Fibroblast of peridontal ligament (primary cell): ENCODE data around the gene FBXO17.
"Not testable (repeated sequence)": the region's sequence is repeated elsewhere in the genome, so short reads cannot be mapped to it uniquely, and the experiment has no call there.

Experiments
- DNase-seq: peaks from one replicate; pipeline ENCODE4 v3.0.0-alpha.2; 2010; ENCODE audit errors: extremely low read depth

The FBXO17 gene

DNA sequence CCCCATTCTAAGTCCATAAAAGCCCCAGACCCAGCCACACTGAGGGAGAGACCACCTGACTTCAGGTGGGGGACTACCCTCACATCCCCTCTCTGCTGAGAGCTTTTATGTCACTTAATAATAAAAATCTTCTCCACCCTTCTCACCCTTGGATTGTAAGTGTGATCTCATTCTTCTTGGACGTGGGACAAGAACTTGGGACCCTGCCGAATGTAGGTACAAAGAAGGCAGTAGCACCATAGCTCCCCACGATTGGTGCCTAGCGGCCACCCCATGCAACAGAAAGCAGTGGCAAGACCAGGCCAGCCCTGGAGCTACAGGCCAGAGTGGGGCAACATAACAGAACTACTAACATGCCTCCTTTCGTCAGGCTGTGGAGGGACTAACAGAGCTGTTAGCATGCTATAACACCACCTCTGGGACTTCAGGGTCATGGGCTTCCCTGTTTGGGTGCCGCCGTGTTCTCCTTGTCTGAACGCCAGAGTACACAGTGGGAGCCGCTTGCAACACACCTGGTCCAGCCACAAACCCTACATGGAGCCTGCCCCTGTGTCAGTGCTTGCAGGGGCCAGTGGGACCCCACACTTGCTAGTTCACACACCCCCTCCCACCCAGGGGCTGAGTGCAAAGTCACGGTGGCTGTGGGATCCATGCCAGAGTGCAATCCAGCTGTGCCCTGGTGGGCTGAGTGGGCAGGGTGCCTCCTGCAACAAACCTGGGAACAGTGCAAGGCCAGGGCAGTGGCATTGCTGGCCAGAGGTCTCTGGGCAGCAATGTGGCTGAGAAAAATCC, 5.2 kb upstream of the FBXO17 start:
- no peak for DNase-seq

DNA sequence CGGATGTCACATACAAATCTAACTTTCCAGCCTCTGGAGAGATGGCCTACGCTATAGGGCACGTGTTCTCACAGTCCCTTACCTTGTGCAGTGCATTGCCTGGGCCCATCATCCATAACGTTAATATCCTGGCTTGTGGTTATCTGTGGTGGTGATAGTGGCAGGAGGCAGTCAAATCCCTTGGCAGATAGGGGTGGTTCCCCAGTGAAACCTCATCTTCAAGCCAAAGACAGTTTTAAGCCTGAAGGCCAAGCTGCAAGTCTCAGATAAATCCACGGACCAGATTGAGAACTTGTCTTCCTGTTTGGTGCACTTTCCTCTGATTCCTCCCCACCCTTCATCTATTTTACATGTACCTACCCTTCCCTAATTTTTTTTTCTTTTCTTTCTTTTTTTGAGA, 4.3 kb upstream of the FBXO17 start:
- DNase-seq = no peak

DNA sequence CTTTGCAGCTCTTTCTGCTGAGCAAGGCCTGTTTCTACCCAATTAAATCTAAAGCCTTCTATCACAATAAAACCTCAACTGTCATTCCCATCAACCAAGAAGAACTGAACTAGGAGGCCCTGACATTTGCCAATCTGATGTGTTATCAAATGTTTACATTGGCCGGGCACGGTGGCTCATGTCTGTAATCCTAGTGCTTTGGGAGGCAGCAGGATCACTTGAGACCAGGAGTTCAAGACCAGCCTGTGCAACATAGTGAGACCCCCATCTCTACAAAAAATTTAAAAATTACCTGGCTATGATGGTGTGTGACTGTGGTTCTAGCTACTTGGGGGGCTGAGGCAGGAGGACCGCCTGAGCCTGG, 2.8 kb upstream of the FBXO17 start:
- no peak for DNase-seq

DNA sequence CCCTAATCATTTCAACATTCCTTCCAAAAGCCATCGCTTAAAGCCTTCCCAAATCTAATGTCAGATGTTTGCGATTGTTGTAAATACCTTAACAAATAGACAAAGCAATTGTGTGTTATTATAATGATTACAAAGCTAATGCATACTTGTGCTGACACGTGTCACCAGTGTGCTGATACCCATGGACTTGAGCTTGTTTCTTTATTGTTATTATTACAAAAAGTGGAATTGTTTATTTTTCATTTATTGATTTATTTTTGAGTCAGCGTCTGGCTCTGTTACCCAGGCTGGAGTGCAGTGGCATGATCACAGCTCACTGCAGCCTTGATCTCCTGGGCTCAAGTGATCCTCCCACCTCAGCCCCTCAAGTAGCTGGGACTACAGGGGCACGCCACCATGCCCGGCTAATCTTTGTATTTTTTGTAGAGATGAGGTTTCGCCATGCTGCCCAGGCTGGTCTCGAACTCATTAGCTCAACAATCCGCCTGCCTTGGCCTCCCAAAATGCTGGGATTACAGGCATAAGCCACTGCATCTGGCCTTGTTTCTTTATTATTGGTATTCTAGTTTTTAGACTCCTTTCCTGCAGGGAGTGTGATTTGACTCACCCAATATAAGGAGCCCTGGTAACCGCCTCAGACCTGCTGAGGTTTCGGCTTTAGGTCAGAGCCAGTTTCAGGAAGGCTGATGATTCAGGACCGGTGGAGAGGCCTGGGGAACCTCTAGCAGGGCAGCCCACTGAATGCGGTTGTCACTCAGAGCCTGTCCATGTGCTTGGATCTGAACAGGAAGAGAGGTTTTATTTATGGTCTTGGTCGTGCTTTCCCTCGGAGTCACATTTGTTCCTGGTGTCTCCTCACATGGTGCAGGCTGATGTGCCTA, 2.1 kb upstream of the FBXO17 start:
- DNase-seq = no peak

DNA sequence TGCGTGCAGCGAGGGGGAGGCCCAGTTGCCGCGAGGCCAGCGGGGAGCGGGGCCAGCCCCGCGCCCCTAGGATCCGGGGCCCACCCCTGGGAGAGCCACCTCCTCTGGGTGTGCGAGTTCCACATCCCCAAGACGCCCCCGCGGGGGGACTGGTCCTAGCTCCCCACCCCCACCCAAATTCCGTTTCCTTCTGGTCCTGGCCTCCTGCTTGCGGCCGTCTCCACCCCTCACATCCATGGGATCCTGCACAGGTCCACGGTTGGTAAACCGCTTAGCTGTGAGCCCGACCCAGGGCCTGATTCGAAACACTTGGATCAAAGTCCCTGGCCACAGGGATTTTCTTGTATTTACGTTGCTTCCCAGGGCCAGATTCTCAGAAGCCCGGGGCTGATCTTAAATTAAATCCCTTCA, 324 bp upstream of the FBXO17 start:
- peak; percentile 50 for DNase-seq

DNA sequence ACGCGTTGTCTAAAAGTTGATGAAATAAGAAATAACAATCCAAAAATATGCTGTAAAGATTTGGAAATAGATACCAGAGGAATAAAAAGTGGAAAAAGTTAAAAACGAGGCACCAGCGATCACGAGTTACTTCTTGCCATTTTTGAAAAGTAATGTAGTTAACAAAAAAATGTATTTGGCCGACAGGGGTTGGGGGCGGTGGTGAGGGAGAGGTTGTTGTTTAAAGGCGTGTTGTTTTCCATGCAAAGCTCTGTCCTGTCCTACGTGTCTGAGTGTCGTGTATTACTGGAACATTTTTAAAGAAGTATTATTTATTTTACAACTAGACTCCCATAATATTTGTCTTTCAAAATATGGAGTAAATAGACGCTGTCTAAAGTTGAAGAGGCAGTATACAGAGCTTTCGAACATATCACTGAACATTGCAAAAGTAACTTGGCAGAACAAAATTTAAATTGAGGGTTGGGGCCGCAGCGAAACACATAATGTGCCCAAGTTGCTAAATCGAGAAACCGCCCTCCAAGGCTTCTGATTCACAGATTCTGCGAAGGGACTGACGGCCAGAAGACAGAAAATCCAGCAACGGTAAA, 823 bp downstream of the FBXO17 start:
- no peak for DNase-seq

DNA sequence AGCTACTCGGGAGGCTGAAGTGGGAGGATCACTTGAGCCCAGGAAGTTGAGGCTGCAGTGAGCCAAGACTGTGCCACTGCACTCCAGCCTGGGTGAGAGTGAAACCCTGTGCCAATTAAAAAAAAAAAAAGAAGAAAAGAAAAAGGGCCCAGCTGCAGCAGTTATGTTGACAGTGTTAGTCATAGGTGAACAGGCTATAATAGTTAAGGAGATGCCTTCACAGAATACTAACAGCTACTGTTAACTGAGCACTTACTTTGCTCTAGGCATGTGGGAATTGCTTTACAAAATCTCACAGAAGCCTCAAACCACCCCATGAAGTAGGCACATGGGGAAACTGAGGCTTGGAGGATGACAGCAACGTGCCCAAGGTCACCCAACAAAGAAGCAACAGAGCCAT, 3.9 kb downstream of the FBXO17 start:
- no peak for DNase-seq

DNA sequence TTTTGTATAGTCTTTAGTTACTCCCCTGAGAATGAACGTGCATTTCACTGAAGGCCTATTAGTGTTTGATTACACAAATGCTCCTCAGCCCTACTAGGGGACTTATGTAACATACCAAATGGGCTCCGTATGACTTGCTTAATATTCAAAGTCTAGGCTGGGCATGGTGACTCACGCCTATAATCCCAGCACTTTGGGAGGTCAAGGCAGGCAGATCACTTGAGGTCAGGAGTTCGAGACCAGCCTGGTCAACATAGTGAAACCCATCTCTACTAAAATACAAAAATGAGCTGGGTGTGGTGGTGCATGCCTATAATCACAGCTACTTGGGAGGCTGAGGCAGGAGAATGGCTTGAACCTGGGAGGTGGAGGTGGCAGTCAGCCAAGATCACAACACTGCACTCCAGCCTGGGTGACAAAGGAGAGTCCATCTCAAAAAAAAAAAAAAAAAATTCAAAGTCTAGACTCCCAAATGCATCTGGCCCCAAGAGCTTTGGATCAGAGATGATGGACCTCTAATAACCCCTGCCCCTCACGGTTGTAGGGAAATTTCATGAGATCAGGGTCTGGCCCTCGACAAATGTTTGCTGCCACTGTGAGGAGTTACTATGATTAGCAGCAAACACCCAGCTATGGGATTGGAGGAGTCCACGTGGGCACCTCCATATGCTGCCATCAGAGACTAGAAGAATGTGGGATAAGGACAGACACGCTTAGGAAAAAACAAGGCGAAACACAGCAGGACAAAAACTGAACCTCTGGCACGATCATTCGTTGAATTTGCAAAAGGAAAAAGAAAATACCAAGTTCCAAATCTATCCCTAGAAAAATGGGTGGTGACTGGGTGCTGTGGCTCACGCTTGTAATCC, 4.6 kb downstream of the FBXO17 start:
- DNase-seq = peak; percentile 37

DNA sequence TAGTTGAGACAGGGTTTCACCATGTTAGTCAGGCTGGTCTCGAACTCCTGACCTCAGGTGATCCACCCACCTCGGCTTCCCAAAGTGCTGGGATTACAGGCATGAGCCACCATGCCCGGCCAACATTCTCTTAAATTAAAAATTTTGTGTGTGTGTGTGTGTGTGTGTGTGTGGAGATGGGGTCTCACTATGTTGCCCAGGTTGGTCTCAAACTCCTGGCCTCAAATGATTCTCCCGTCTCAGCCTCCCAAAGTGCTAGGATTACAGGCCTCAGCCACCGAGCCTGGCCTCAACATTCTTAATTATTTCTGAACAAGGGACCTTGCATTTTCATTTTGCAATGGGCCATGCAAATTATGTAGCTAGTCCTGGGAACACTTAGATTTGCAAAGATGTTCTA, 9.4 kb downstream of the FBXO17 start:
- not testable (repeated sequence) for DNase-seq

DNA sequence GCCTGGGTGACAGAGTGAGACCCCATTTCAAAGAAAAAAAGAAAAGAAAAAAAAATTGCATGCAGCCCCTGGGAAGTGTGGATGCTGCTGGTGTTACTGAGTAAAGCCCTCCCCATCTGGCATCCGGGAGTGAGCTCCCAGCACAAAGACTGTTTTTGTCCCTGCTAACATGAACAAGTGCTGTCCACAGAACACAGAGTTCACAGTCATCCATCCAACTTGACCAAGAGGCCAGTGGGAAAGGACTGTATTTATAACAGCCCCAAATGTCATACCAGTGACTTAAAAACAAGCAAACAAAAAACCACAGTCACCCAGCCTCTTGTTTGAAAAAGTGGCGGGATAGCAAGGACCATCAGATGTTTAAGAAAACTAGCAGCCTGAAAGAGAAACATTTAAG, 10.8 kb downstream of the FBXO17 start:
- no peak for DNase-seq

DNA sequence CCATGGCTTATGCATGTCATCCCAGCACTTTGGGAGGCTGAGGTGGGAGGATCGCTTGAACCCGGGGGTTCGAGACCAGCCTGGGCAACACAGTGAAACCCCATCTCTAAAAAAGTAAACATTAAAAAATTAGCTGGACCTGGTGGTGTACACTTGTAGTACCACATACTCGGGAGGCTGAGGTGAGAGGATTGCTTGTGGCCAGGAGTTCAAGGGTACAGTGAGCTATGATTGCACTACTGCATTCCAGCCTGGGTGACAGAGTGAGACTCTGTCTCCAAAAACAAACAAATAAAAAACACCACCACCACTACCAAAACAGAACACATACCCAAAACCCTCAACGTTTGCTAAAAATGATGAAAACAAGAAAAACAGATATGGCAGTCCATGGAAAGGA, 15.9 kb downstream of the FBXO17 start:
- no peak for DNase-seq

DNA sequence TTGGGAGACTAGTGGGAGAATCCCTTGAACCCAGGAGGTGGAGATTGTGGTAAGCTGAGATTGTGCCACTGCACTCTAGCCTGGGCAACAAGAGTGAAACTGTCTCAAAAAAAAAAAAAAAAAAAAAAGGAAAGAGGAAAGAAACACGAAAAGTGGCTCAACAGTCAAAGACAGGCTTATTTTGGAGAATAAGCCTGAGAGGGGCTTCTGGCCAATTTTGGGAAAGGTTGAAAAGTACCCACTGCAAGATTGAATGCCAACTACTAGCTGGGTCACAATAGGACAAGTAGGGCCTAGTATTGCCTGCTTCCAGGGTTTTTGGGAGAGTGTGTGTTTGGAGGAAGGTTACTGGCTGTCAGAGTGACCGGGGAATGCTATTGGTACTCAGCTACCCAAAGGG, 17.2 kb downstream of the FBXO17 start:
- no peak for DNase-seq

DNA sequence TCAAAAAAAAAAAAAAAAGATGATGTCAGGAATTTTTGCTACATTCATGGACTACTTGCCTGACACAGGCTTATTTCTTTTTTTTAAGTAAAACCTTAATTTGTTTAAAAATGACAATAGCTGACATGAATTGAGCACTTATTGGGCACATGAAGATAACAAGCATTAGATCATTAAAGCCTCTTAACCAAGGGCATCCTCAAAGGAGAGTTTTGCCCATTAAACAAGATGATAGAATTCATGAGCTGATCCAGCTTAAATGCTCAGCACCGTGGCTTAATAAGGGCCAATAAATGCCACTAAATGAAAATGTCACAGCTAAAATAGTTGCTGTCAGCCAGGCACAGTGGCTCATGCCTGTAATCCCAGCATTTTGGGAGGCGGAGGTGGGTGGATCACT, 19.3 kb downstream of the FBXO17 start:
- DNase-seq = no peak

DNA sequence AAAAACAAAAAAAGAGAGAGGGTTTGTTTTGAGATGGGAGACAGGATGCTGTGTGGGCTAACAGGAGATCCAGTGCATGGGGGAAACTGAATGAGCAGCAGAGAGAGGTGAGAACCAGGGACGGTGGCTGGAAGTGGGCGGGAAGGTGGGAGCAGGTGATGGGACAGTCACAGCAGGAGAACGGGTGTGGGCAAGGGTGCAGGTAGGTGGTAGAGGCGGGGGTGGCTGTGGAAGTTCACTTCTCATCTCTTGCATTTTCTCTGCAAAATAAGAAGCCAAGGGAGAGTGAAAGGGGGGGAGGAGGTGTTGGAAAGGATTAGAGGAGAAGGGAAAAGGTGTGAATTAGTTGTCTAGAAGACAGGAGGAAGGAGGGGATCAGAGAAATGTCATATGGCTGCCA, 21.9 kb downstream of the FBXO17 start:
- no peak for DNase-seq

DNA sequence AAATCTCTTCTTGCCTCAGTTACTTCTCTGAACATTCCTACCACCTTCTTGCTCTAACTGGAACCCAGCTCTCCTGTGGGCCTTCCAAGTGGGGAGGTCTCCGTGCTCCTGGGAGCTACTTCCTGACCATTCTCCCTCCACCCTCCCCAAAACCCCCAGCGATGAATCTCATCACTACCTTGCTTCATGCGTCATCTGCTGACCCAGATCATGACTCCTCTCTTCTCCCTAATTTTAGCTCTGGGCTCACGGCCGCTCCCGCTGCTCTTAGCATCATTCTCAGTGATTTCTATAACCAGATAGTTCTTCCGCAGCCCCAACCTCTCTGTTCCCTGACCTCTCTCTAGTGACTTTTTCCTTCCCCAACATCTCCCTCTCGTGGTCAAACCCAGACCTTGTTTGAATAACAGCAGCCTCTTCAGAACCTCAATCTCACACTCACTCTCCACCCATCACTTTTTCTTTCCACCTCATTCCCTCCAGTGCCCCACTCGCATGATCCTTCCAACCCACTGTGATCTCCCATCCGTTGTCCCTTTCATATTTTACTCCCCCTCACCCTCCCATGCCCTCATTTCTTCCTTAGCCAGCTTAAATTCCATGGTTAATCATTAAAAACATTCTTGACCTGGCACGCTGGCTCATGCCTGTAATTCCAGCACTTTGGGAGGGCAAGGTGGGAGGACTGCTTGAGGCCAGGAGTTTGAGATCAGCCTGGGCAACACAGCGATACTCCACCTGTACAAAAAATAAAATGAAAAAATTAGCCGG, 23.0 kb downstream of the FBXO17 start:
- DNase-seq = no peak

DNA sequence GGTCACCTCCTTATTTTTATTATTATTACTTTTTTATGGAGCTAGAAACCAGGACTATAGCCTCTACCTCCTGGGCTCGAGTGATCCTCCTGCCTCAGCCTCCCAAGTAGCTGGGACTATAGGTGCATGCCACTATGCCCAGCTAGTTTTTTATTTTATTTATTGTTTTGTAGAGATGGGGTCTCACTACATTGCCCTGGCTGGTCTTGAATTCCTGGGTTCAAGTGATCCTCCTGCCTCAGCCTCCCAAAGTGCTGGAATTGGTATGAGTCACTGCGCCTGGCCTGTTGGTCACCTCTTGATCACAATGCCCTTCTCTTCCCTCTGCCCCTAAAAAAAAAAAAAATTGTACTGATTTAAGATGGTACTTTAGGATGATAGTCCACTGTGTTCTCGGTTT, 24.4 kb downstream of the FBXO17 start:
- no peak for DNase-seq

DNA sequence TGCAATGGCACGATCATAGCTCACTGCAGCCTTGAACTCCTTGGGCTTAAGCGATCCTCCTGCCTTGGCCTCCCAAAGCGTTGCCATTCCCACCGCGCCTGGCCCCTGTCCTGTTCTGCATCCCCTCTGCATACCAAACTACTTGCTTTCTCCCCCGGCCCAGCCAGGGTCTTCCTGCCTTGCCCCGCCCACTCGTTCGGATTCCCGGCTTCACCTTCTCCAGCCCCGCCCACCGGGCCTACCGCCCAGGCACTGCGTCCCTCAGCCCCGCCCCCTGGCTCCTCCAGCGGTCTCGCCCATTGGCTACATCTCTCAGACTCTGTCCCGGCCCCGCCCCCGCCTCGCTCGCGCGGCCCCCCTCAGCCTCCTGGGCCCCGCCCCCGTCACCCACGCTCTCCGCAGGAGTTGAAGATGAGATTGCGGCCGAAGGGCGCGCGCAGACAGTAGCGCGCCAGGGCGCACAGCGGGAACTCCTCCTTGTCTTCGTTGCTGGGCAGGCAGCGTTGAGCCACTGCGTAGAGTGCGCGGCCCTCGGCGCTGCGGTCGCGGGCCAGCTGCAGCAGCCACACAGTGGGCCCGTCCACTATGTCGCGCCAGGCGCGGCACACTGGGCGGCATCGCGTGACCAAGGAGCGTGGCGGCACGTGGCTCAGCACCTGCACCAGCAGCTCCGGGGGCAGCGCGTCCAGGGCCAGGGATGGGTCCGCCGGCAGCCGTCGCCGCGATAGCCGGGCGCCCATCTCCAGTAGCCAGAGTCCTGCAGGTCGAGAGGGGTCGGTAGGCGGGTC, 25.8 kb downstream of the FBXO17 start:
- peak; percentile 21 for DNase-seq

DNA sequence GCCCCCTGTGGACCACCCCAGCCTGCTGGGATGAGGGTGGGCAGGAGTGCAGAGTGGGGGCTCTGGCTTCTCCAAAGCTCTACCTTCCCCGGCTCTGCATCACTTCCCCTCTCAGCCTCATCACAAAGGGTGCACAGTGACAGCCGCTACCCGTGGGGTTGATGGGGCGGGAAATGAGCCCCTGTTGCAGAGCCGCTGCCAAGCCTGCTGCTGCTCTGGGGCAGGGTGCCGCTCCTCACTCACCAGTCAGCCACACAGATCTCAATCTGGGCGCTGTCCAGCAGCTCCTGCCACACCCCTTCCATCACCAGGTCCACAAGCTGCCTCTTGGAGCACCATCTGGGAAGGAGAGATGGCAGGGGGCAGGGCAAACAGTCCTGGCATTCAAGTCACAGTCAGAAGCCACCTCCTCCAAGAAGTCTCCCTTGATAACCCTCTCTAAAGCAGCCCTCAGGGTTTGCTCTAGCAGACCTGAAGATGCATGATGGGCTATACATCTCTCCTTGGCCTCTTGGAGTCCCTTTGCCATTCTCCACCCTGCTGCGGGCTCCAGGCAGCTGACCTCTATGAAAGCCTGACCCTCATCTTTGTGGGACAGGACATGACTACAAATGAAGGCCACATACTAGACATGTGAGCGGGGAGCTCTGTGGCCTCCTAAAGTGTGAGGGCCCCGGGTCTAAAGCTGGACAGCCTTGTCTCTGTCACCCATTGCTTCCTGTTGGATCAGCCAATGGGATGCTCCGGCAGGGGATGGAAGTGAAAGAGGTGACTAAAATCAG, 29.1 kb downstream of the FBXO17 start:
- no peak for DNase-seq

DNA sequence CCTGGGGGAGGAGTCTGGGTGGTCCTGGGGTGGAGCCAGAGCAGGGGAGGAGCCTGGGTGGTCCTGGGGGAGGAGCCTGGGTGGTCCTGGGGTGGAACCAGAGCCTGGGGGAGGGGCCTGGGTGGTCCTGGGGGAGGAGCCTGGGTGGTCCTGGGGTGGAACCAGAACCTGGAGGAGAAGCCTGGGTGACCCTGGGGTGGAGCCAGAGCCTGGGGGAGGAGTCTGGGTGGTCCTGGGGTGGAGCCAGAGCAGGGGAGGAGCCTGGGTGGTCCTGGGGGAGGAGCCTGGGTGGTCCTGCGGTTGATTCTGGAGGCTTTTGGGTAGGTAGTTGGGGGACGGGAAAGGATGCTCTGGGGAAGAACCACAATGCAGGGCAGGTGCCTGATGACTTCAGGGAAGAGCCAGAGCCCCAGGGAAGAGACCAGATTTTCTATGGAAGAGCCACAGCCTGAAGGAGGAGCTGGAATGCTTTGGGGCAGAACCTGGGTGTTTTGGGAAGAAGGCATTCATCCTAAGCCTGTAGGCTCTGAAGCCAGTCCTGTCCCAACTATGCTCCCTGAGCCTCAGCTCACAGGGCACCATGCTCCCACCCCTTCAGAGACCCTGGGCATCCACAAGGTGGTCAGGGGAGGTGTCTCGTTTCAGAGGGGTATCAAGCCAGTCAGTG, 29.8 kb downstream of the FBXO17 start:
- DNase-seq = no peak
